ENCODE measurements around the gene CDC14B. TPM values are rescaled to one million over a fixed set of nuclear protein-coding genes. Genes with fewer than 3 reads are reported as not detected.

The CDC14B gene
- total RNA-seq, result 1 to 10 TPM in 1 of 2 experiments, under 1 TPM in 1; 0.55 to 1.2 TPM

DNA sequence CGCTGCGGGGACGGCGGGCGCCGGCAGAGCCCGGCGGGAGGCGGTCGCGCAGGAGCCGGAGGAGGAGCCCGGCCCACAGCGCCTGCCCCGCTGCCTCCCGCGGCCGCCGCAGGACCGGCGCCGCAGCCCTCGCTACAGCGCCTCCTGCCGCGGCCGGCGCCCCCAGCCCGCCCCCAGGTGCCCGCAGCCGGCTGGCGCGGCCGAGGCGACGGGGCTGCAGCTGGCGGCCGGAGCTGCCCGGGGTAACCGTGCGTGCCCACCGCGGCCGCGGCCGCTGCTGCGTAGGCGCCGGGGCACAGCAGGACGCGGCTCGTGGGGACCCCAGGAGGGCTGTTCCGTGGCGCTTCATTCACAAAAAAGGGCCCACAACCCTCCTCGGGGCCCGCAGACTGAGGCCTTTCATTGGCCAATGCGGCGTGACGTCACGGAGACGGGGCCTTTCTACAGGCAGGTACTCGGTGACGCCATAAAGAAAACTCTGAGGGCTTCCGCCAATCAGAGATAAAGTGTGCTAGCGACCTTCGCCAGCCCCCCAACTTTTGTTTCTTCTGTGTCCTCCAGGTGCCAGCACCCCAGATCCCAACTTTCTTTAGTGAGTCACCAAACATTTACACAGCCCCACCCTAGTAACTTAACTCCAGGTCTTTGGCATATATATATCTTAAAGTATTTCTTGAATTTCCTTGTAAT lies at the start of gene CDC14B:
CDC14B (minus strand) TSS at position 353 of the 690 bp plus-strand sequence. CDS start 465 bp downstream, outside the sequence.

DNA sequence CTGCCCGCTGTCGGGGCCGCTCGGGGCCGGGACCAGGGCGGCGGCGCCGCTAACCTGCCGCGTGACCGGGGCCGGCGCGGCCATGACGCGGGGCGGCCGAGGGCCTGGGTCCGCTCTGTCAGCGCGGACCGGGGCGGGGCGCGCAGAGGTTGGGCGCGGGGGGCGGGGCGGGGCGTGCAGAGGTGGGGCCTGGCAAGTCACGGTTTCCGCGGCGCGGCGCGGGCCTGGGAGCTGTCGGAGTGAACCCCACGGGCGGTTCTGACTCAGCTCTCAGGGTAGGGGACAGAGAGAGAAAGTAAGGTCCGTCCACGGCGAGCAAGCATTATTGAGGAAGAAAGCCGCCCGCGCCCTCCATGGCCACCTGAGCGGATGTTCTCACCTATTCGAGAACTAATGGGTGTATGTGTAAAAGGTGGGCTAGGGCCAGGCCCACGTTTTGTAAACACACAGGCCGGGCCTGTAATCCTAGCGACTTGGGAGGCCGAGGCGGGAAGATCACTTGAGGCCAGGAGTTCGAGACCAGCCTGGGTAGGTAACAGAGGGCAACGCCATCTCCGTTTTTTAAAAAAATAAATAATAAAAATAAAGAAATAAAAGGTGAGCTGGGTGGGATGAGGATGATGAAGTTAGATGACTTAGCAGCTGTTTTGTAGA lies 35.7 kb upstream of the CDC14B start, which contains the start of gene PRXL2C:
PRXL2C (minus strand) TSS at position 120 of the 654 bp plus-strand sequence; CDS start at position 84, 36 bp downstream.

Other genes starting within 250 kb of the CDC14B start
- gene SLC35D2, start 236.1 kb downstream of the CDC14B start, total RNA-seq, result 10 to 100 TPM; 16.0 to 17.5 TPM
- gene ZNF367, start 201.5 kb downstream of the CDC14B start, total RNA-seq, result 10 to 100 TPM; 23.2 TPM
- gene HABP4, start 169.7 kb downstream of the CDC14B start, total RNA-seq, result 1 to 10 TPM; 7.3 to 7.6 TPM
- 1 to 10 TPM; 5.8 to 8.0 TPM for gene PRXL2C, start 35.5 kb upstream of the CDC14B start, total RNA-seq
- gene ZNF510, start 158.2 kb upstream of the CDC14B start, total RNA-seq, result 10 to 100 TPM; 12.3 to 13.8 TPM
- gene ZNF782, start 234.7 kb upstream of the CDC14B start, total RNA-seq, result 1 to 10 TPM; 5.4 to 5.5 TPM

All from activated naive CD4-positive, alpha-beta T cell treated with anti-CD3 and anti-CD28 coated beads, Interleukin-2, amount 10 ng/mL, durations not matched to agents 5 hours and 36 hours (primary cell).